ENCODE results near the gene ZP2. TPM values are rescaled to one million over a fixed set of nuclear protein-coding genes. Genes with fewer than 3 reads are reported as not detected.

ZP2 gene
- total and polyA plus RNA-seq, 7 donors: not detected

DNA sequence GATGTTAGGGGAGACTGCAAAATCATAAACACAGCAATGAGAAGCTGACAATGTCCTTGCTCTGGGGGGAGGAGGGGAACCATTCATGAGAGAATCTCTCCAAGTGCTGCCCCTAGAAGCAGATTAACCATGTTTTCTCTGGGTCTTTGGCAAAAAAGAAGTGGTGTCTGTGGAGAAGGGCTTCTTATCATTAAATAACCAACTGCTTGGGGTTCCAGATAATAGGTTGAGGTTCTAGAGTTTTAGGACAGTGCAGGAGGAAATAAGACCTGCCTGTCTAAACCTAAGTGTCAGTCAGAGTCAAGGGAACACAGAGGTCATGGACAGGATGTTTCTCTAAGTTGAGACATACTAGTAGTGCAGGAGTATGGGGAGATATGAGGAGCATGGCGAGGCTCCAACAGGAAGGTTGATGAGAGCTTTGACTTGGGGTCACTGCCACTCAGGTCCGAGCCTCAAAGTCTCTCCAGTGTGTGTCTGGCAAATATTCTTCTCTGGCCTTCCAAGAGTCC, 17.0 kb upstream of the ZP2 start:
- H3K9me3 ChIP-seq: no peaks in the 10 kb centered on the region
- ATAC-seq: no peak
- H3K27me3 ChIP-seq (ENCODE audit: insufficient read depth in 3 of 3, low read length in 2 of 3): no peaks in the 10 kb centered on the region
- H3K4me3 ChIP-seq: no peak overlapping the region
- WGBS, 3 donors: 47 to 59% (median 57%) methylated on average over 2 of the region's 2 CpGs
- intact Hi-C loops (cut with DNase I): no loop called here
- no peak for TF ChIP-seq CTCF (IDR thresholded peaks at IDR 0.05)
- H3K4me1 ChIP-seq: no peaks in the 10 kb centered on the region
- H3K36me3 ChIP-seq (ENCODE audit: insufficient read depth in 1 of 2, low read depth in 1 of 2): no peaks in the 10 kb centered on the region
- no peak overlapping the region for H3K27ac ChIP-seq
- DNase-seq: no peak

DNA sequence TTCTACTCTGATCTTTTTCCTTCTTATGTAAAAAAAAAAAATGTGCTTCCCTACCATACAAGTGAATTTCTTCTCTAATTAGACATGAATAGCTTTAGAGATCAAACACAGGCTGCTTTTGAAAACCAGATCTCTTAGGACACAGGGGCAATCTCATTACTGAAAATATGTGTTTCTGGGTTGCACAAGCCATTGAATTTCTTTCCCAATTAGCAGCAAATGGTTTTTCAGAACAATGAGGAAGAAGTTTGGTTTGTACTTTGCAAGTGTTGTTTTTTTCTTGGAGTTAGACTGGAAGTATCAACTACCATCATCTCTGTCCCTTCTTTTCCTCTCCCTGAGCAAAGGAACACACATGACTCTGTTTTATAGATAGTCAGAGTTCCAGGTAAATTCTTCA, 16.5 kb upstream of the ZP2 start:
- H3K4me1 ChIP-seq: no peaks in the 10 kb centered on the region
- DNase-seq (no peak), ATAC-seq (no peak)
- no peak overlapping the region for H3K27ac ChIP-seq
- H3K36me3 ChIP-seq (ENCODE audit: insufficient read depth in 1 of 2, low read depth in 1 of 2): no peaks in the 10 kb centered on the region
- TF ChIP-seq CTCF (IDR thresholded peaks at IDR 0.05): no peak
- intact Hi-C loops (cut with DNase I): no loop called here
- H3K4me3 ChIP-seq: no peak overlapping the region
- H3K9me3 ChIP-seq: no peaks in the 10 kb centered on the region
- no peaks in the 10 kb centered on the region for H3K27me3 ChIP-seq (ENCODE audit: insufficient read depth in 3 of 3, low read length in 2 of 3)

GRCh38 chr16:21226749-21227148, 15.4 kb upstream of the ZP2 start:
- Histone ChIP-seq H3K4me3 (no peak overlapping the region), H3K36me3 (ENCODE audit: insufficient read depth in 1 of 2, low read depth in 1 of 2) (no peaks in the 10 kb centered on the region), H3K27me3 (ENCODE audit: insufficient read depth in 3 of 3, low read length in 2 of 3) (no peaks in the 10 kb centered on the region), H3K27ac (no peak overlapping the region), H3K4me1 (no peaks in the 10 kb centered on the region), H3K9me3 (no peaks in the 10 kb centered on the region)
- TF ChIP-seq CTCF (IDR thresholded peaks at IDR 0.05): no peak
- ATAC-seq: no peak
- DNase-seq: no peak
- intact Hi-C loops (cut with DNase I): no loop called here

DNA sequence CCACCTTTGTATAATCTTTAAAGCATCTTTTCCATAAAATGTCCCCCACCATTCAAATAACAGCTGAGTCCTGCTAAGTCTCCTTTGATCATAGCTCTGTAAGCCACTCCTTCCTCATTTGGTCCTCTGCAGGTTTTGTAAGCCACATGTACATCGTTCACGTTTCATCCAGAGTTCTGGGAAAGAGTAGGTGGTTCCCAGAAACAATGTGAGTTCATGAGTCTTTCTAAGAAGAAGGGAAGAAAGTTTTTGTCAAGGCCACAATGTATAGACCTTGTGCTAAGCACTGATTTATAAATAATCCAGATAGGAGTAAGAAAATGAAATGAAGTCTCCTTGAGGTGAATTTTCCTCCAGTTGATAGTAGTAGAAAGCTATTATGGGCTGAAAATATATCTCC, 13.4 kb upstream of the ZP2 start:
- no peak for DNase-seq
- ATAC-seq: no peak
- H3K27me3 ChIP-seq (ENCODE audit: insufficient read depth in 3 of 3, low read length in 2 of 3): no peaks in the 10 kb centered on the region
- no peak for TF ChIP-seq CTCF (IDR thresholded peaks at IDR 0.05)
- 59 to 79% (median 66%) methylated on average over 2 of the region's 2 CpGs for WGBS, 3 donors
- H3K9me3 ChIP-seq: no peaks in the 10 kb centered on the region
- intact Hi-C loops (cut with DNase I): no loop called here
- no peak overlapping the region for H3K4me3 ChIP-seq
- H3K4me1 ChIP-seq: no peaks in the 10 kb centered on the region
- no peak overlapping the region for H3K27ac ChIP-seq
- H3K36me3 ChIP-seq (ENCODE audit: insufficient read depth in 1 of 2, low read depth in 1 of 2): no peaks in the 10 kb centered on the region

GRCh38 chr16:21223787-21224186, 12.4 kb upstream of the ZP2 start:
- Histone ChIP-seq H3K4me3 (no peak overlapping the region), H3K36me3 (ENCODE audit: insufficient read depth in 1 of 2, low read depth in 1 of 2) (no peaks in the 10 kb centered on the region), H3K27ac (no peak overlapping the region), H3K27me3 (ENCODE audit: insufficient read depth in 3 of 3, low read length in 2 of 3) (no peaks in the 10 kb centered on the region), H3K9me3 (no peaks in the 10 kb centered on the region), H3K4me1 (no peaks in the 10 kb centered on the region)
- WGBS, 3 donors: 78 to 83% (median 78%) methylated on average over 9 of the region's 9 CpGs
- DNase-seq (no peak), ATAC-seq (no peak)
- intact Hi-C loops (cut with DNase I): no loop called here
- TF ChIP-seq CTCF (IDR thresholded peaks at IDR 0.05): no peak
